ENCODE results near the gene OCA2.
"Not testable (repeated sequence)": the region's sequence is repeated elsewhere in the genome, so short reads cannot be mapped to it uniquely, and the experiment has no call there.

The OCA2 gene

DNA sequence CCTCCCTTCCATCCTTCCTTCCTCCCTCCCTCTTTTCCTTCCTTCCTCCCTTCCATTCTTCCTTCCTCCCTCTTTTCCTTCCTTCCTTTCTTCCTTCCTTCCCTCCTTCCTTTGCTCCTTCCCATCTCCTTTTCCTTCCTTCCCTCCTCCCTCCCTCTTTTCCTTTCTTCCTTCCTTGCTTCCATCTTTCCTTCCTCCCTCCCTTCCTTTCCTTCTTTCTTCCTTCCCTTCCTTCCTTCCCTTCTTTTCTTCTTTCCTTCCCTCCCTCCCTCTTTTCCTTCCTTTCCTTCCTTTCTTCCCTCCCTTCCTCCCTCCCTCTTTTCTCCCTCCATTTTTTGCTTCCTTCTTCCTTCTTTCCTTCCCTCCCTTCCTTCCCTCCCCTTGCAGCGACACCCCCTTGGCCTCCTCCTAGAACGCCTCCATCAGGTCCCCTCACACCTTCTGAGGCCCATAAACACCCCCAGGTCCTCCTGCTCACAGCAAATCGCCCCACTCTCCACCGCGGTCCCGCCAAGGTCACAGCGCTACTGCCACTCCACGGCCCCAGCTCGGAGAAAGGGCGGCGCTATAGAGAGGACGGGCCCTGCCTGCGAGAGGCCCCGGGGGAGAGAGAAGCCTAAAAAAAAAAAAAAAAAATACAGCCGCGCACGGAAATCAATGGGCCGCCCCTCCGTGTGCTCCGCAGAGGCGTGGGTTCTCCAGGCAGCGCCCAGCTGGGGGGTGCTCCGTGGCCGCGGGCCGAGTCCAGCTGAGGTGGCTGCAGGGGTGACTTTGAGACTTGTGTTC lies 328.2 kb downstream of the OCA2 start:
- no peak for DNase-seq (ENCODE audit: low read depth in 2 of 2)

DNA sequence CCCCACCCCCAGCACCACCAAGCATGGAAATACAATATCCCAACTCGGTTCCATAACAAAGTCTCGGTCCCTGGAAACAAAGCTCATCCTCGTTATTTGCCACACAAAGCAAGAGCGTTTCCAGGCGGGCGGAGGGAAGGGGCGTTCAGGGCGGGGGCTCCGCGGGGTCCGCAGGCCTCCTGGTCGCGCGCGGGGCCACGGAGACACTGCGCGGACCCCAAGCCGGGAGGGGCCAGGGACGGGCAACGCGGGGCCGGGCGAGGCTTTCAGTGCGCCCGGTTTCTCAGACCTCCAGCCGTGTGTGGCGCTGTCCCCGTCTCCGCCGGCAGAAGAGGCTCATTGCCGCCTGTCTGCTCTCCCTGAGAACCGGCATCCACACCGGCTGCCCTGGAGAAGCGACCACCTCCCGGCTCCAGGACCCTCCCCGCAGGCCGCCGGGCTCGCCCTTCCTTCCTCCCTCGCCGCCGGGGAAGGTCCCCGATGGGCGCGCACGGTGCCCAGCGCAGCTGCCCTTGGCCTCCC lies 329.0 kb downstream of the OCA2 start:
- no peak for DNase-seq (ENCODE audit: low read depth in 2 of 2)

DNA sequence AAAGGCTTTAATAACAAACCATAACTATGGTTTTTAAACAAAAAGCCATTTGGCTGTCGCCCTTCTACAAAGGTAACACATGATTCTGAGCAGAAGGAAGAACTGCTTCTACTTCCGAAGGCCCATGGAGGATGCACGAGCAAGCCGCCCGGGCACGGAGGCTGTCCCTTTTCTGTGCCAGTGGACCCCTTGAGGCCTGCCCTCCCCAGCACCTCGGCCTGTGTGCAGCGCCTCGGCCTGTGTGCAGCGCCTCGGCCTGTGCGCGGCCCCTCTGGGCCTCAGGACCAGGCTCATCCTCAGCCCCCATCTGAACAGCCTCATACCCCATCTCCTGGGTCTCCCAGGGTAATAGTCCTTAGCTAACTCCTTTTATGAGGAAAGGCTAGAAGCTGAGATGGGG lies 329.5 kb downstream of the OCA2 start:
- DNase-seq (ENCODE audit: low read depth in 2 of 2): no peak

DNA sequence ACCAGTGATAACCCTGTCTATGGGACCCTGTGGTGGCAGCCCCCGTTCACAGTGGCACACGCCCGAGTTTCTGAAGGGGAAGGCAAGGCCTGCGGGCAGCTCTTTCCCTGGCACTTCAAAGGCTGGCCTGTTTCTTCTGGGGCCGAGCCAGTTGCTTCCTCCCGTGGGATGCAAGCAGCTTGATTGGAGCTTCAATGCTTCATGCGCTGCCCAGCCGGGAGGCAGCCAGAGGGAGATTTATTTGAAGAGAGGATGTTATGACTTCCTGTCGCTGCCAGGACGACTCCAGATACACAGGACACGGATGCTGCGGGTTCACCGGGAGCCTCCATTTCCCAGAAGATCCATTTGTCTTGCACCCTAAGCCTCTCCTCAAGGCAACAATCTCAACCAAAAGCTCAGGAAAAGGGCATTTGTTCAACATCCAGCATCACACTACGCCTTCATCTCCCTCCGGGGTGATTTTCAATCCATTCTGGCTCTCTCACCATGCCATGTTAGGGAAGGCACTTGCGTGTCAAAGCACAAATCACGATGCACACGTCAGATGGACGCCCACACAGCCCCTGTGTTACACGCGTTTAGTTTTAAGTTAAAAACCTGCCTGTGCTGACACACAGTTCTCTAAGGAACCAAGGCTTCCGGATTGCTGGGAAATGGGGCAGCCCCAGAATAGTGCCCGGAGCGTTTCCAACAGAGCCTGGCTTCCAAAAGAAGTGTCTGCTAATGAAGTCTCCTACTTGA lies 330.2 kb downstream of the OCA2 start:
- no peak for DNase-seq (ENCODE audit: low read depth in 2 of 2)

DNA sequence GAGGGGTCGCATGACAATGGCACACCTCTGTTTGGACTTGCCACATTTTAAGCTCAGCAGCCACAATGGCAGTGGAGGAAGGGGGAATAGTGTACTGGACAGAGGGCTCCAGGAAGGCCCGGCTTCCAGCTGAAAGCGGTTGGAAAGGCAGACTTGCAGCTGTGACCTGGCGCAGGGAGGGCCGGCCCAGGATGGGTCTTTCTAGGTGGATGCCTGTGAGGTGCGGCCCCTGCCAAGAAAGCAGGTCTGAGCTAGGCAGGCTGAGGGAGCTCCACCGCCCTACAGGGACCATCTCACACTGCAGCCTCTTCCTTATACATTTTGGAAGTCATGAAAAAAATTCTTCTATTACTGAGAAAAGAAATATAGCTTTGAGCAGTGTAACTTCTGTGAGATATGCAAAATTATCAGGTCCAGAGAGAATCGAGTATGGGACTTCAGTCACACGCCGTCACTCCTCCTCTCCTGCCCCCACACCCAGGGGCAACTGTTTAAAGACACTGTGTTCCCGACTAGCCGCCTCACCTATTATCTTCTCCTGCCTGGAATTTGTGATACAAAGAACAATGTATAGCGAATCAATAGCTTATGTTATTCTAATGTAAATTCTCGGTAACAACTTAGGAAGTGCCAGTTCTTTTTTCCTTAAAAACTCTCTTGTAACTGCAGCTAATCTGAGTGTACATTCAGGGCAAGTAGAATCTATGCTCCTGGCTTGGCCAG lies 331.0 kb downstream of the OCA2 start:
- no peak for DNase-seq (ENCODE audit: low read depth in 2 of 2)

DNA sequence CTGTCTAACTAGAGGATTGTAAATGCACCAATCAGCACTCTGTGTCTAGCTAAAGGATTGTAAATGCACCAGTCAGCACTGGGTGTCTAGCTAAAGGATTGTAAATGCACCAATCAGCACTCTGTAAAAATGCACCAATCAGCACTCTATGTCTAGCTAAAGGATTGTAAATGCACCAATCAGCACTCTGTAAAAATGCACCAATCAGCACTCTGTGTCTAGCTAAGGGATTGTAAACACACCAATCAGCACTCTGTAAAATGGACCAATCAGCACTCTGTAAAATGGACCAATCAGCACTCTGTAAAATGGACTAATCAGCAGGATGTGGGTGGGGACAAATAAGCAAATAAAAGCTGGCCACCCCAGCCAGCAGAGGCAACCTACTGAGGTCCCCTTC lies 331.7 kb downstream of the OCA2 start:
- not testable (repeated sequence) for DNase-seq (ENCODE audit: low read depth in 2 of 2)

DNA sequence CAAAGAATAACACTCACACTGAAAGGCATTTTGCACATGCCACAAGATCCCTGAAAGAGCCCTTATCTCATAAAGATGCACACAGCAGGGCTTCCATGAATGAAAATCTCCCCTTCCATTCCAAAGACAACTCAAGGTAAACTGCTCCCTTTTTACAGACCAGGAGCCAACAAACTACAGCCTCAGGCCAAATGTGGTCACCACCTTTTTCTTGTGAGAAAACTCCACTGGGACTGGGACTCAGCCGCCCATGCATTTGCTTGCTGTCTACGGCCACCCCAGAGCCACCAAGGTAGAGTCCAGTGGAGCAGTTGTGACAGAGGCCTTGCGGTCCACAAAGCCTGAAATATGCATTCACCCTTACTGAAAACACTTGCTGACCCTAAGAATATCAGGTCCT lies 334.8 kb downstream of the OCA2 start:
- DNase-seq (ENCODE audit: low read depth in 2 of 2): no peak

DNA sequence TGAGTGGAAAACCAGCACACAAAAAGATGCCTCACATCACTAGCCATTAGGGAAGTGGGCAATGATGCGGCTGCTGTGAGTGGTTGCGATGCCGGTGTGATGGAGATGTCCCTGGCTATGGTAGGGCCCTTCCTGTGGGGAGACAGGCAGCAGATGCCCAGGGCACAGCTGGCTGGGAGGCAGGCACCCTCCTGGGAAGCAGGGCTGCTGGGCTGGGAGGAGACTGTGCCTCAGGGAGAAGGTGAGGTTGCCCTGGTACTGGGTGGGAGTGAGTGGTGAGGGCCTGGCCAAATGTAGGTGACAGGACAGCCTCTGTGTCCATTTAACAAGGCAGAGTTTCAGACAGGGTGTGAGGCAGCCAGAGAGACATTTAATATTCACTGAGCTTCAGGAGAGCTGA lies 335.6 kb downstream of the OCA2 start:
- no peak for DNase-seq (ENCODE audit: low read depth in 2 of 2)

DNA sequence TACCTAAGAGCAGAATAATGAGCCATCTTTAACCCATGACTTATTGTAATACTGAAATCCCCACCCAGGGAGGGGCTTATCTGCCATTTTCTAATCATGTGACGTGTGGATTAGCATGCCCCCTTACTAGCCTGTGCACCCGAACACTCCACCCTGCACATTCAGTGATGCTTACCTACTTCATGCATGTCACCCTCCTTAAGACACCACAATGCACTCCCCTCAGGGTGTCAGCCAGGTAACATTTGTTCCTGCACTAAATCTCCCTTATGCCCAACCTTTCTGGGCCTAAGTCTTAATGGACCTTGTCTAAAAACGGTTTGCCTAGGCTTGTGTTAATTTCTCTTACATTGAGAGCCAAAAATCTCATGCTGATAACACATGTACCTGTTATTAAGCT lies 336.6 kb downstream of the OCA2 start:
- no peak for DNase-seq (ENCODE audit: low read depth in 2 of 2)

DNA sequence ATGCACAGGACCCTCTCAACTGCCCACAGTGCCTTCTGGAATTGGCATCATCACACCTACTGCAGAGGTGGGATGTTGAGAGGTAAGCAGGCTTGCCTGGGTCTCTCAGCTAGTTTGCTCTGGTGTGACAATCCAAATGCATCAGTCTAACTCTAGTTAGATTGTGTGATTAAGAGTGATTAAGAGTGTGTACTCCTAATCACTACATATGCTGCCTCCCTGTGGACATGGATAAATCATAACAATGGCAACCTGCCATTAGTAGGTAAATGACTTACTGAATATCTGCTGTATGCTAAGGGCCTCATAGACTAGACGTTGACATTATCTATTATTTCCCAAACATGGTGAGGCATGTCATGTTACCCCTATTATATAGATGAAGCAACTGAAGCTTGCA lies 342.1 kb downstream of the OCA2 start:
- DNase-seq (ENCODE audit: low read depth in 2 of 2): no peak

DNA sequence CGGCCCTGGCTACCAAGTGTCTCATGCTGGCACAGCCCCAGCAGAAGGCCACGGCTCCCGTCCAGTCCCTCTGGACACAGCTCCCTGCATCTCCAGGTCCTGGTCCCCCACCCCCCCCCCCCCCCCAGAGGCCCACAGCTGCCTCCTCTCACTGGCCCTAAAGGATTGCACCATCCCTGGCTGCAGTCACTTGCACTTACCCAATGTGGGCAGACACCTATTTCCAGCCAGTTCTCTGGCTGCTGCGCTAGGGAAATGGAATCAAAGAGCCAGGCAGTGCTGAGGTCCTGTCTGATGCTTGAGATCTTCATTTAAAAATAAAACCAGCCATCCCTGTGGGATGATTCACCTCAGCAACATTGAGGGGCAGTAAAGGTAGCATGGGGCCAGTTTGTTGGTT lies 346.4 kb downstream of the OCA2 start:
- DNase-seq (ENCODE audit: low read depth in 2 of 2): no peak

DNA sequence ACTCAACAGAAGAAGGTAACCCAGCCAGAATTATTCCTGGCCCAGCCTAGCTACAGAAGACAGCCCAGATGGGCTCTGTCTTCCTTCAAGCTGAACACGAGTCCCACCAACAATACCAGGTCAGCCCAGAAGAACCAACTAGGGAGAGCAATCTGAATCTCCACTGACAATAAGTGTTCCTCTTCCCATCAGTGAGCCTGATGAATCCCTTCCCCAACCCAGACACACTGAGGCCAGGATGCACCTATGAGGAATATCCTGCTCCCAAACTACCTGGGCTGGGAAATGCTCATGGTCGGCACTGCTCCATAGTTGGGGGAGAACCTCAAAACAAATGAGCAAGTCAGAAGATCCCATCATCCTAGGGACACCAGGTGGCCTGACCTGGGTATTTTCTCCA lies 351.1 kb downstream of the OCA2 start:
- DNase-seq (ENCODE audit: low read depth in 2 of 2): no peak

DNA sequence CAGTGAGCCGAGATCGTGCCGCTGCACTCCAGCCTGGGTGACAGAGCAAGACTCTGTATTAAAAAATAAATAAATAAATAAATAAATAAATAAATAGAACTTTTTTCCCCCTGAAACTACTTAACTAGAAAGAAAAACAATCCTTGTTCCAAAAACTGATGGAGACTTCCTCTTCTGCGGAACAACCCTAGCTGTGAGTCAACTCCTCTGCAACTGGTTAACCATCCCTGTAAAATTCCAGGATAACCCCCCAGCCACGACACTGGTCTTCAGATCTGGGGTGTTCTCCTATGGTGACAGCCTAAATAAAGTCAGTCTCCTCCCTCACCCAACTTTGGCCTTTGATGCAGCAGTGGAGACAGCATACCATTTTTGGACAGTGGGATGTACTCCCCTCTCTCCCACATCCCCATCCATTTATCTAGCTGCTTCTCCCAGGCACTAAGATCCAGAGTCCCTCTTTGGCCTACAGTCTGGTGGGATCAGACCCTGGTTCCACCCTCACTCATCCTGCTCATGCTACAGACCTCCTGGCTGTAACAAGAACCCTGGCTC lies 352.6 kb downstream of the OCA2 start:
- DNase-seq (ENCODE audit: low read depth in 2 of 2): no peak

DNA sequence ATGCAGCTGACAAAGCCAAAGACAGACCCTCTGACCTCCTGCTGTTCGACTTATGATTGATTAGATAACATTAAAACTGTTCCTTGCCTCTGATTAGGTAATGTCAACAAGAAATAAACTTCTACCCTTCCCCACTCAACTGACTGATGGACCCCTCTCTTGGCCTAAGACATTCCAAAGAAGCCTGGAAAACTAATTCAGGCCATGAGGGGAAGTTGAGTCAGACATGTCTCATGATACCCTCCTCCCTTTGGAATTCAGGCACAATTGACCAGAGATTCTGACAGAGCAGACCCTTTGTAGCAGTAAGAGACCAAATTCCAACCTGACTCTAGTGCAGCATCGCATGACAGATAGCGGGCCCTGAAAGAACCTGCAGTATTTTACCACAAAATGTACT lies 354.5 kb downstream of the OCA2 start:
- DNase-seq (ENCODE audit: low read depth in 2 of 2): no peak

DNA sequence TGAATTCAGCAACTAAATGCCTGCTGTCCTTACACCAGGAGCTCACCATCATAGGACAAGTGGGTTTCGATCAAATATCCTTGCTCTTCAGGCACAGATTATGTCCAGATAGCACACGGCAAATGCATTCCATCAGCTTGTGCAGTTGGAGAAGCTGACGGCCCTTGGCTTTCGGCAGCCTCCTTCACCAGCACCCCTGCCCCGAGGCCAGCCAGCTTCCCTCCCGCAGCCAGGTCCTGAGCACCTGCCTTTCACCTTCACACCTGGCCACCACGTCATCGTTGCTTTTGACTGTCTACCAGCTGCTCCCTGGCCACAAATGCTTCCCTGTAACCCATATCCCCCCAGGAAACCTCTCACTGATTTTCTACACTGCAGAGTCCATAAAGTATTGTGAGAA lies 355.5 kb downstream of the OCA2 start:
- DNase-seq (ENCODE audit: low read depth in 2 of 2): no peak

DNA sequence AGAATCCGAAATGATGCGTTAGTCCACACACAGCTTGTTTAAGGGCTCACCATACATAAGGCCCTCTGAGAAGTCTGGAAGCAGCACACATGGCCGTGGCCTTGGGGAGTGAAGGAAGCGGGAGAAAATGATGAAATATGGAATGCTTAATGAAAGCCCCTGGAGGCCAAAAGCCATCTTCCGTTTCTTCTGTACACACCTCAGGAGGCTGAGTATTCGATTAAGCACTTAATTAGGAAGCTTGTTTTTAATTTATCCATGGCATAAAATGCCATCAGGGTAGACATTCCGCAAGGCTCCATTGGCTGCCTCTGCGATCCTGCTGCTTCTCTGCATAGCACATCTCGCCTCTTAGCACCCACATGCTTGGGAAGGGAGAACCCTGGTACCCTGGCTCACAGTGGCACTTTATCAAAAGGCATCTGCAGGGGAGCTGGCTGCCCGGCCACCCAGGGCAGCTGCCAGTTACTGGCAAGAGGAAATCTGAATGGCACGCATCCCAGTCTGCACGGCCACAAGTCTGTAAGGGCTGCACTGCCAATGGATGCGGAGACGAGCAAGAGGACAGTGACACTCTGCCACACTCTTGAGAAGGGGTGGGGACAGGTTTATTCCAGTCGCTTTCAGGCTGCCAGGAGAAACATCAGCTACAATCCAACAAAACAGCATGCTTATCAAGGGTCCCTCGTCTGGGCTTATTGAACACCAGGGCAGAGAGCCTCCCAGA lies 356.2 kb downstream of the OCA2 start:
- no peak for DNase-seq (ENCODE audit: low read depth in 2 of 2)

DNA sequence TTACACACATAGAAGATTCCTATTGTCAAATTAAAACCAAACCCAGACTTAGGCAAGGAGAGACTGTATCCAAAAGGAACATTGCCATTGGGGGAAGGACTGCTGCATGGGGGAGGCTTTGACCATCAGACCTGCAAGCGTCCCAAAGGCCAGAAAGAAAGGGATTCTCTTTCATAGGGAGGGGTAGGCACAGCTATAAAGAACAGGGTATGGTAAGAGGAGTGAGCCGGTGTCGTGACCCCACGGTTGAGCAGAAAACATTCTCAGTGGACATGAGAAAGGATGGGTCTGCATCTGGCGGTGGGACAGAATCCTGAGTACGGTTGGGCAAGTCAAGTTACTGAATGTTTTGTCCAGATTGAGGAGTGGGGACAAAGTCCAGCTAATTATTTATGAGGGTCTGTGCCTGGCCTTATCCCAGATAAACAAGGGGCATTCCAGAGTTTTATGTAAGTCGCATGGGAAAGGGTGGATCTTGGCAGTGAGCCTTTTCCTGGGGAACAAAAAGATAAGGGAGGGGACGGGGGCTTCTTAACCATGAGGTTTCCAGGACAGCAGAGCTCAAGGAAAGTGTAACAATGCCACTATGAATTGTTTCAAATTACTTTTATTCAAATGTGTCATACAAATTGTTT lies 357.8 kb downstream of the OCA2 start:
- no peak for DNase-seq (ENCODE audit: low read depth in 2 of 2)

DNA sequence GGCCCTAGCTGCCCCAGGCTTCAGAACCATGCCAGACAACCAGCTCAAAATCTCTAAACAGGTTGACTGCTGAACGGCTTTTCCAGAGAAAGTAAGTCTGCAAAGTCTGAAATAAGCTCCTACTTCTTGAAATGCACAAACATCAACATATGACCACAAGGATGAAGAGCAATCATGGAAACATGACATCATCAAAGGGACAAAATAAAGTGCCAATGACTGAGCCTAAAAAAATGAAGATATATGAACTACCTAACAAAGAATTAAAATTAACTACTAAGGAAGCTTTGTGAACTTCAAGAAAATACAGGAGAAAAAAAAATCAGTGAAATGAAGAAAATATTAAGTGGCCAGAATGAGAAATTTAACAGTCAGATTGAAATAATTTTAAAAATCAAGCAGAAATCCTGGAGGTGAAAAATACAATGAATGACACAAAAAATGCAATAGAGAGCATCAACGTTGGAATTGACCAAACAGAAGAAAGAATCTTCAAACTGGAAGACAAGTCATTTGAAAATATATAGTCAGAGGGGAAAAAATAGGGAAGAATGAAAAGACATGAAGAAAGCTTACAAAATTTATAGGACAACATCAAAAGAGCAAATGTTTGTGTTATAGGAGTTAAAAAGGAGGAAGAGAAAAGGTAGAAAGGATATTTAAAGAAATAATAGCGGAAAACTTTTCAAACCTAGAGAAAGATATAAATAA lies 364.2 kb downstream of the OCA2 start:
- DNase-seq (ENCODE audit: low read depth in 2 of 2): no peak

DNA sequence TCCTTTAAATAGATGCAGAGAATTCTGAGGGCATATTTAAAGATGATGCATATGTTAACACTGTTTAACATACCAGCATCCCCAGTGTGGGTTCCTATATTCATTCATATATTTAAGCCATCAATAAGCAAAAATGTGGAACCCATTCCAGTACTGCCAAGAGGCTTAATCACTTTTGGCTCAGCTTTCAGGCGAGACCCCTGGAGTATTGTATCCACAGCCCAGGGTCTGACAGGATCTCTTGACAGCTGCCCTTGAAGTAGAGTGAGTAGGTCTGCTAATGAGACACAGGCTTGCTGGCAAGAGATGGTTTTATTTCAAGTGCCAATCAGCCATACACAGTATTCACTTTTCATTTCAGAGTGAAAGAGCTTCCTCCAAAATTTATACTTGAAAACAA lies 367.3 kb downstream of the OCA2 start:
- DNase-seq (ENCODE audit: low read depth in 2 of 2): no peak

DNA sequence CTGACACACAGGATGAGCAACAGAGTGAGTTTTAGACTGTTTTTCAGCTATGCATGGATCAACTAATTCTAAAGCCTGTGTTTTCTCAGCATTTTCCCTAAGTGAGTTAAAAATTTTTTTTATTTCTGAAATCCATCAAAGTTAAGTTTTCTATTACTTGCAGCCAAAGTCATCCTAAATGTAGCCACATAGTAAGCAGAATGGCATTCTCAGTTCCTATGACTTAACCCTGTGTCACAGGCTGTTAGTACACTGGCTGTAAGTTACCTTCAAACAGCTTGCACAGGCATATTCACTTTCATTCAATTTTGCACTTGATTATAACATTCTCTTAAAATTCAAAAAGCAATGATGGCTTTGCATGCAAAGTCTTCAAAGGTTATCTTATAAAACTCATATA lies 368.2 kb downstream of the OCA2 start:
- DNase-seq (ENCODE audit: low read depth in 2 of 2): no peak
